GM19455 (cell line): Measurements from ENCODE around the gene SUPT4H1.

ENCODE experiments used
- ATAC-seq: cut with Tn5 transposase; IDR thresholded peaks from one replicate; pipeline ENCODE4 v1.9.1; 2021; ENCODE audit not compliant: unreplicated experiment

SUPT4H1 gene

DNA sequence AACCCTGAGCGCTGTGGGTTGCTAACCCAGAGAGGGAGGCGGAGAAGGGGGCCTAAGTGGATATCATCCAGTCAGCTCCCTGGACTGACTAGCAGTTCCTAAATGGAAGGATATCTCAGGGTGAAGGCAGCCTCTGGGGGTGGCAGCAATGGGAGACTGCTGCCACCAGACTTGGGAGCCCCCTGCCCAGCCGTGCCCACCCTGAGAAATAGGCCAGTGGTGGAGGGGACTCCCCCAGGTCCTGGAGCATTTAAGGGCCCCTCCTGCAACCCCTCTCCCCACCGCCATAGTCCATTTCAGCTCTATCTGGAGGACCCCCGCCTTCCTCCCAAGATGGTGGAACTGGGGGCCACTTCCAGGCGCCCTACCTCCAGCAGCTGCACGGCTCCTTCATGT, 31.8 kb downstream of the SUPT4H1 start:
- ATAC-seq = no peak

DNA sequence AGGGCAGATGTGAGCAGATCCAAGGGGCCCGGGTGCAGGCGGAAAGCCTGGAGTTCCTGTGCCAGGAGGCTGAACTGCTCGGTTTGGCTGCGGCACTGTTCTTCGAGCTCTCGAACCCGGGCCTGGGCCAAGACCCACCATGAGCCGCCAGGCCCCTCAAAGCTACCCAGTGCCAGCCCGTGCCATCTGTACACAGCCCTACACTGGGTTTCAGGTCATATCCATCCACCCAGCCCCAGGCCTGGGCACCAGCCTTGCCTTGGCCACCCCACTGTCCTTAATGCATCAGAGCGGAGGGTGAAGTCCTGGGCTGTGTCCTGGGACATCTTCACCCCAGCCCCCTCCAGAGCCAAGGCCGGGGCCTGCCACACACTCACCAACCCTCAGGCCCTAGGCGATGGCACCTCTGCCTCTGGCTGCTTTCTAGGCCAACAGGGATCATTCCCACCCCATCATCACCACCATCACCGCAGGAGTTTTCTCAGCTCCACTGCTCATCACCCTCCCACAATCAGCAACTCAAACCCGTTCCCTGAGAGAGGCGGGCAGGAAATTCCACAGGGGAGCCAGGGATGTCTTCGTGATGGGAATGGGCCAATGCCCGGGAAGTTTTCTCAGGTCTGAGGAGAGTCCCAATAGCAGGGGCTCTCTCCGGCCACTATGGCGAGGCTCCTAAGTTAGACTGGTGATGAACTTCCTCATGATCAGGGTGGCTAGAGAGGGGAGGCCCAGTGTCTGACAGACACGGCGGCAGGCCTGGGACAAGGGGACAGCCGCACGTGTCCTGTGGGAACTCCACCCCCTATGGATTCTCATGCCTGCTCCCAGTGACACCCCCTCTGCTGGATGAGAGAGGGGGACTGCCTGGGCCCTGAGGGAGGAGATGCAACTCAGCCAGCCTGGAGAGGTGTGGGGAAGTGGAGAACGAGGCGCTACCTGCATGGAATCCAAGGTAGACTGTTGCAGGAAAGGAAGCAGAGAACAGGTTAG, 32.5 kb downstream of the SUPT4H1 start:
- no peak for ATAC-seq

DNA sequence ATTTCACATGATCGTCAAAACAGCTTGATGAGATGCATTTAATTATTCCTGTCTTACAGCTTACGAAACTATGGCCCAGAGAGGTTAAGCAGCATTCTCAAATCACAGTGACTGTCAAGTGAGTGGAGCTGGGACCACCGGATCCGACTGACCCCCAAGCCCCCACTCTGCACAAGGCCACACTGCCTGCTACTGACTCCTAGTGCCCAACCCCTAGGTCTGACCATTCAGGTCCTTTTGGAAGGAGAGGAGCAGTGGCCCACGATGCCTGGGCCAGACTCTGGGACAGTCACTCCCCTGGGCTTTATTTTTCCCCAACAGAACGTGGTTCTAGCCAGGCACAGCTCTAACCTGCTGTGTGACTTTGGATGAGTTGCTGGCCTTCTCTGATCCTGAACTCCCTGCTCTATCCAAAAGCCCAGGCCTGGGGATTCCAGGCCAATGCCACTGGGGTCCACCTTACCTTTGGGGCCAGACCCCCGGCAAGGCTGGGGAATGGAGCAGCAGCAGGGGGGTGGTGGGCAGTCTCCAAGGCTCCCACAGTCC, 33.3 kb downstream of the SUPT4H1 start:
- no peak for ATAC-seq

DNA sequence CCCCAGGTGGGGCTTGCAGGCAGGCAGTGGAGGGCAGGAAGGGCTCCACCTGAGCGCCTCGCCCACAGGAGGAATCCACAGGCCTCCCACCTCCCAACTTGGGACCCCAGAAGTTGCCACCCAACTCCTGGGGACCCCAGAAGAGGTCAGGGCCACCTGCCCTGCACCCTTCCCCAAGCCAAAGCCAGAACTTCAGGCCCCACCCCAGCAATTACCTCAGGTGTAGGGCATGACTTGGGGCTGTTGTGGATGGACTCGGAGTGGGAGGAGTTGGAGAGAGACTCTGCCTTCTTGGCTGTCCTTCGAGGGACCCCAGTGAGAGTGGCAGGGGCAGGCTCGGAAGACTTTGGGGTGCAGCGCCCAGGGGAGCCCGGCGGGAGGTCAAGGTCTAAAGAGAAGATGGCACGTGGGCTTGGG, 33.9 kb downstream of the SUPT4H1 start:
- no peak for ATAC-seq

DNA sequence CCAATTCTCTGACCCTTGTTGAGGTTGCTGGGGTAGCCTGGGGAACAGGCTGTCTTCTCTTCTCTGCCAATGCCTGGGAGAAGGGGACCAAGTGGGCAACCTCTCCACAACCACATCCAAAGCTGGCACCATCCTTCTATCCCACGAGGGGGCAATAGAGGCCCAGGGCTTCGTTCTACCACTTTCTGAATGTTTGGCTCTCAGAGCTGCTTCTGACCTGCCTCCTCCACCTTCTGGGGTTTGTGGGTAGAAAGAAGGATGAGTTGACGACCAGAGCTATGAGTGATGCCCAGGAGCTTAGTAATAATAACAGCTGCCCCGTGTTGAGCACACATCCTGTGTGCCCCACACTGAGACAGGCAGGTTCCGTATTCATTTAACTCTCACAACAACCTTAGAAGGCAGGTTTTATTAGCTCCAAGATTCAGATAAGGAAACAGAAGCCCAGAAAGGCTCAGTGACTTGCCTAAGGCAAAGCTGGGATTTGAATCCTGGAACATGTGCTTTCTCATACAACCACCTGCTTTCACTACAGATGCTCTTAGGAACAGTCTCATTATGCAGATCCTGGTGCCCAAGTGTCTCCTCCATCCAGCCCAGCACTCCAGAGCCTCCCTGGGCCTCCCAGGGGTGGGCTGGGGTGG, 34.5 kb downstream of the SUPT4H1 start:
- no peak for ATAC-seq

DNA sequence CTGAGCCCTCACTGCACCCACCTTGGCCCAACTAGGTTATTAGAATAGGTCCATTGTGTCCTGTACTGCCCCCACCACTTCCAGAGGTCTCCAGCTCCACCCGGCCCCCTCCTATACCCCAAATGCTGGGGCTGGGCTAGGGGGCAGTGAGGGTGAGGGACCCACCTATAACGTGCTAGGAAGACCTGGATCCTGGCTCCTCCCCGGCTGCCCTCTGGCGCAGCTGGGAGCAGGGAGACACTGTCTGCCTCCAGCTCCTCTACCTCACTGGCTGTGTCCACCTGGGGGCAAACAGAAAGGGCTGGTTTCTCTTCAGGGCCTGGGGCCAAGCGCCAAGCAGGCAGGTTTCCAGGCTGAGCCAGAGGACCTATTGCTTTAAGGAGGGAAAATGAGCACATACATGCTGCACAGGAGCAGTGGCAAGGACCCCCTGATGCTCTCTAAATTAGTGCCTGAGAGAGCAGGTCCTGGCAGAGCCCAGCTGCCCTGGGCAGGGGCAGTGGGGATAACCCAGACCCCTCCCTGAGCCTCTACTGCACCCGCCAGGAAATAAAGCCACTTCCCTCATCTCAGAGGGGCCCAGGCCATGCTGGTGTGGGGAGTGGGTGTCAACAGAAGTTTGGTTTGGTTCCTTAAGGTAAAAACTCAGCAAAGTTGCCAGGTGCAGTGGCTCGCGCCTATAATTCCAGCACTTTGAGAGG, 35.6 kb downstream of the SUPT4H1 start:
- ATAC-seq = no peak

DNA sequence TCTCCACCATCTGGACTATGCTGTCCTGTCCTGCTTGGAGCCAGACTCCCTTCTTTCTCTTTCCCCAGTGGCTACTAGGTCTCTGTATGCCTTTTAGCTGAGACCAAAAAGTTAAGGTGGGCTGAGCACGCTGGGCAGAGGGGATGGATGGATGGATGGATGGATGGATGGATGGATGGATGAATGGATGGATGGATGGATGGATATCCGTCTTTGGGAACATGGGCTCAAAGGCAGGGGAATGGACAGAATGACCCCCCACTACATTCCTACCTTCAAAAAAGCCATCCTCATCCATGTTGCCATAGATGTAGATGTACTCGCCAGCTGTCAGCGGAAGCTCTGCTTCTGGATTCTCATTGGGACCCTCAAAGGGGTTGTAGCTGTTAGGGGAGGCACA, 36.3 kb downstream of the SUPT4H1 start:
- ATAC-seq = no peak

DNA sequence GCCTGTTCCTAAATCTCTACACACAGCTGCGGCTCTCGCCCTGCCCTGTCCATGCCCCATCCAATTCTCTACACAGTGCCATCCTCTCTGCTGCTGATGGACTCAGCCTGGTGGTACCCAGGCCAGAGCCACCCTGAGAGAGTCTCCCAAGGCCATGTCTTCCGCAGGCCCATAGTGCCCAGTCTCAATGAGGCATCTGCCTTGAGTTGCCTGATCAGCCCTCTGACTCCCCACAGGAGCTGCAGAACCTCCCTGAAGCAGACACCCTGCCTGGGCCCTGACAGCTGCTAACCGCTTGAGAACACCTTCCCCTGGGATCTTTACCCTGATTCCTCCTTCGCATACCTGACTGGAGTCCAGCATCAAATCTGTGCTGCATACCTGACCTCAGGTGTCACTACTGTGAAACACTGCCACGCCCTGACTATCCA, 36.7 kb downstream of the SUPT4H1 start:
- ATAC-seq = no peak

DNA sequence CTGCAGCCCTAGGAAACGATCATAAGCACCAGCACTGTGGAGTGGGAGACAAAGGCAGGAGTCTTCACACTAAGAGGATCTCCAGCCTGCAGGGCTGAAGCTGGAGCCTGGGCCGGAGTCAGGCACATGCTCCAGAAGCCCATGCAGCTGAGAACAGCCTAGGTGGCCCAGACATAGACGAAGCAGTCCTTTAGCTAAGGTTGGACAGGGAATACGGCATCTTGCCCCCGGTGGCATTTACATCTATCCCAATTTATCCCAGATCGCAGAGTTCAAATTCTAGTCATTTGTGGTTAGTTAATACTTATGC, 37.3 kb downstream of the SUPT4H1 start:
- no peak for ATAC-seq

DNA sequence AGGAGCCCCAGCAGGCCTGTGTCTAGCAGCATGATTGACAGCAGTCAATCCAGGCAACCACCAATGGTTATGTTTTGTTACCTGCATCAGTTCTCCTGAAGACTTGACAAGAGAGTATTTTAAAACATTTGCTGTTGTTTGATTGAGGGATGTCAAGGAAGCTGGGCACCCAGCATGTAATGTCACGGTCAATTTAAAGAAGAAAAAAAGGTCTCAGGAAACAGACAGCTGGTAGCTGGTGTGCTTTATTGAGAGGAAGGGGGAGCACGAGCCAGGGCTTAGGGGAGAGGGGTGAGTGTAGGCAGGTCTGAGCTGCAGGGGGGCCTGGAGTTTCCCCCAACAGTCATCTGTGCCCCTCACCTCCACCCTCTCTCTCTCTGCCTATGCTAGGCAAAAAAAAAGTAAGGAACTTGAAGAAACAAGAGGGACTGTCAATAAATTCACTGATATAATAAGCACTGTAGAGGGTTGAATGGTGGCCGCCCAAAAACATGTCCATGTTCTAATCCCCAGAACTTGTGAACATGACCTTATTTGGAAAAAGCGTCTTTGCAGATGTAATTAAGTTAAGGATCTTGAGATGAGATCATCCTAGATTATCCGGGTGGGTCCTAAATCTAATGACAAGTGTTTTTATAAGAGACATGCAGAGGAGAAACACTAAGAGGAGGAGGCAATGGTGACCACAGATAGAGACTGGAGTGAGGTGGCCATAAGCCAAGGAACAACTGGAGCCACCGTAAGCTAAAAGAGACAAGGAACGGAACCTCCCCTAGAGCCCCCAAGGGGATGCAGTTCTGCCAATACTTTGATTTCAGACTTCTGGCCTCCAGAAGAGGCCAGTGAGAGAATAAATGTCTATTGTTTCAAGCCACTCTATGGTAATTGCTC, 37.9 kb downstream of the SUPT4H1 start:
- no peak for ATAC-seq

DNA sequence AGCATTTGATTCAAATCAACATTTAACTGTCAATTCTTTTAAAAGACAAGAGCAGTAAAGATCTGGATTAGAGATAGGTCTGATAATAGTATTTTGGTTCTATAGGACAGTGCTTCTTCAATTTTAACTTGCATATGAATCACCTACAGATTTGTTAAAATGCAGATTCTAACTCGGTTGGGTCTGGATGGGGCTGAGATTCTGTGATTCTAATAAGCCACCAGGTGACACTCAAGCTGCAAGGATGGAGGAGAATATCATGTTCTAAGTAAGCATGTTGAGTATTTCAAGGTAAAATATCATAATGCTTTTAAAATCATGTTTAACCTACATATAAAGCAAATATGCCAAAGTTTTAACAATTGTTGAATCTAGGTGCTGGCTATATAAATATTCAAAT, 39.2 kb downstream of the SUPT4H1 start:
- no peak for ATAC-seq

DNA sequence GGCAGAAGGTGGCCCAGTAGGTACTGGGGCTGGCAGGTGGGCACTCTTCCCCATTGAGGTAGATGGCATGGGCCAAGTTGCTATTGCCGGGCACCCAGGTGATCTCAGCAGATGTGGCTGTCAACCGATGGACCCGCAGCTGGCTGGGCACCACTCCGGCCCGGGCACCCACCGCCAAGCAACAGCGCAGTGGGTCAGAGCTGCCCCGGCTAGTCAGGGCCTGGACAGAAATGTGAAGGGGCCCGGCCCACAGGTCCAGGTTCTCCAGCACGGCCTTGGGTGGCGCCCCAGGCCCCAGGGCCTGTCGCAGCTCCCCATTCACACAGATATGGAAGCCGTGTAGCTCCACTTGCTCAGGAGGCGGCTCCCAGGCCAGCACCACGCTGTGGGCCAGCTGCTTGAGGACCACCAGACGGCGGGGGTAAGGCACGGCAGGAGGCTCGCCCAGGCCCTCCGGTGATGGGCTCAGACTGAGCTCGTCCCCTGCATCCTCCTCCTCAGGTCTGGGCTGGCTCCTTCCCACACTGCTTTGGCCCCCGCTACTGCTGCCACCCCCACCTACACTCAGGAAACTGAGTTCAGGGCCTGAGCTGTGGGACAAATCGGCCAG, 39.9 kb downstream of the SUPT4H1 start:
- no peak for ATAC-seq

DNA sequence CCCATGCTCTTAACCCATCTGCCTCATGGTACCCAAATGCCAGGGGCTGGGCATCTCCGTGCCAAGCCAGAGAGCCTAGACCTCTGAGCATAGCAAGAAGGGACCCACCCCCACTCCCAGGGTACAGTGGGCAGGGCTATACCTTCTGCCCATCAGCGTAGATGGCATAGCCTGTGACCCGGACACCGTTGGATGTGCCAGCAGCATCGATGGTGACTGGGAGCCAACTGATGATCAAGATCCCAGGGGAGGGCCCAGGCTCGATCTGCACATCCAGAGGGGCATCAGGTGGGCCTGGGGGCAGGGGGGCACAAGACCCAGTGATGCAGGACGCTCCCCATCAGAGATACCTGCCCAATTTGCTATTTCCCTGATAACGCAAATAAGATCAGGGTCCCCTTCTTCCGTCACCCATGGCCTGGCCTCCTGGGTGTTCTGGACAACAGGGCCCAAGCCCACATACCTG, 40.5 kb downstream of the SUPT4H1 start:
- ATAC-seq = no peak

DNA sequence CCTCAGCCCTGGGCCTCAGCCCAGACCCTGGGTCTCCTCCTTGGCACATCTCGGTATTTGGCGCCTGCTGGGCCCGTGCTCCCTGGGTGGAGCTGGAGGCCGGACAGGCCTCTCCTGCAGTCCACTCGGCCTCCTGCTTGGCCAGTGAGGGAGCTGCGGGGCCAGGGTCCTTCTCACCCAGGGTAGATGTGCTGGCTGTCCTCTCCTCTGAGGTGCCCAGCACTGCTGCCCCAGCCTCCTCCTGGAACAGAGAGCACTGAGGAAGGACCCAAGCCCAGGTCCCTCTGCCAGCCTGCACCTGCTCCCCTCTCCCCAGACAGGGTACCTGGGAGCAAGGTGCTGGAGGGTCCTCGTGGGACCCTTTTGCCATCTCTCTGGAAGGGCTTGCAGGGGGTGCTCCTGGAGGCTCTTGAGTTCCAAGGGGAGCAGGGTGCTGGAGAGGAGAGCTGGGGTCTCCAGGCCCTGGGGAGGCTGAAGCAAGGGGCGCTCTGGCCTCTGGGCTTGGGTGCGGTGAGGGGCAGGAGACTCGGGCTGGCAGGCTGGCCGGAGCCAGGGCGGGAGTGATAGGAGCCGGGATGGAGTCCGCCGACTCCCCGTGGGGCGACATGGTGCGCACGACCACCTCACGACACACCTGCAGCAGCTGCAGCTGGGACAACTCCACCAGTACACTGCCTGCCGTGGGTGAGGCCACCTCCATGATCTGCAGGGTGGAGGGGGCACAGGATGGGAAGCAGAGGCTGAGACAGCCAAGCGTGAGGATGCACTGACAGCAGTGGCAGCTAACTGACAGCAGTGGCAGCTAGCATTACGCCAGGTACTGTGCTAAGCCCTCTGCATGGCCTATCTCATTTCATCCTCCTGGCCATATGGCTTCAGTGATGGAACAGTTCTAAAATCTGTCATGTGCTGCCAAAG, 41.2 kb downstream of the SUPT4H1 start:
- no peak for ATAC-seq

DNA sequence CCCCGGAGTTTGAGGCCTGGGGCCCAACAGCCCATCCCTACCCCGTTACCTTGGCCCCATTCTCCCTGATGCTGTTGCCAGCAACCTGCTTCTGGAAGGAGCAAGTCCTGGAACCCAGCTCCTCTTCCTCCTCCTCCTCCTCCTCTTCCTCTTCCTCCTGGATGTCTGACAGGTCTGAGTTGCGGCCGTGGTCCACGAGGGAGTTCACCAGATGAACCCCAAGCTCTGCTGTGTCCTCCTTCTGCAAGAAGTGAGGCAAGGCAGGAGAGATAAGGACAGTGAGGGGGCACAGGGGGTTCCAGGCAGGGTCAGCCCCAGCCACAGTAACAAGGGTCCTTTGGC, 42.1 kb downstream of the SUPT4H1 start:
- no peak for ATAC-seq

DNA sequence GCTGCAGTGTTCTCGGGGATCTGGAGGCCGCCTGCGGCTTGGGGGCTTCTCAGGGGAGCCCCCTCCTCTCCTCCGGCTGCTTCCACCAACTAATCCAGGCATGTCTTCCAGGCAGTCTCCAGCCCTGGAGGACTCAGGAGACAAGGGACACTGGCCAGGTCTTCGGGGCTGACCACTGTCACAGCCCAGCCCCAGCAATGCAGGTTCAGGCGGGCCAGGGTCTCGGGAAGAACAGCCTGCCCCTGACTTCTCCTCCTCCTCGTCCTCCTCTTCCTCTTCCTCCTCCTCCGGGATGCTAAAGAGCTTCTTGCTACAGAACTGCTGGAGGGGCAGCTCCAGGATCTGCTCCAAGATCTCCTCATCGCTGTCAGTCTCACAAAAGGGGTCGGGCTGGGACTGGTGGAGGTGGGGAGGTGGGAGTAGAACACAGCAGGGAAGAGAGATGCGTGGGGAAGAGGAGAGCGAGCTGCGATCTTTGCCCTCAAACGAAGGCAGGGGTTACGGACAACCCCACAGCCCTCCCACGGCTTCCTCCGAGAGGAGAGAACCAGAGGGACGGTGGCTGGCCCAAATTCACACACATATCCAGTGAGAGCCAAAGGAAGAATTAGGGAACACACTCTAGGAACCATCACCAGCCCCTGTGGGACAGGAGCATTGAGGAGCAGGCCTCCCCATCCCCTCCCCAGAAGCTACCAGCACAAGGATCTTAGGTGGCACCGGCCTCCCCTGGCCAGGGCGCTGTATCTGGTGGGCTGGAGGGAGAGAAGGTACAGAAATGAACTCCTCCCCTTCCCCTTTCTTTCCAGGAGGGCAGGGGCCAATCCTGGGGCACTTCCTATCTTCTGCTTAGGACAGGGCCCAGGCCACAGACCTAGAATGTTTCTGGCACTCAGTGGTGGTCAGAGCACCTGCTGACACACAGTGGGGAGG, 42.8 kb downstream of the SUPT4H1 start:
- no peak for ATAC-seq

DNA sequence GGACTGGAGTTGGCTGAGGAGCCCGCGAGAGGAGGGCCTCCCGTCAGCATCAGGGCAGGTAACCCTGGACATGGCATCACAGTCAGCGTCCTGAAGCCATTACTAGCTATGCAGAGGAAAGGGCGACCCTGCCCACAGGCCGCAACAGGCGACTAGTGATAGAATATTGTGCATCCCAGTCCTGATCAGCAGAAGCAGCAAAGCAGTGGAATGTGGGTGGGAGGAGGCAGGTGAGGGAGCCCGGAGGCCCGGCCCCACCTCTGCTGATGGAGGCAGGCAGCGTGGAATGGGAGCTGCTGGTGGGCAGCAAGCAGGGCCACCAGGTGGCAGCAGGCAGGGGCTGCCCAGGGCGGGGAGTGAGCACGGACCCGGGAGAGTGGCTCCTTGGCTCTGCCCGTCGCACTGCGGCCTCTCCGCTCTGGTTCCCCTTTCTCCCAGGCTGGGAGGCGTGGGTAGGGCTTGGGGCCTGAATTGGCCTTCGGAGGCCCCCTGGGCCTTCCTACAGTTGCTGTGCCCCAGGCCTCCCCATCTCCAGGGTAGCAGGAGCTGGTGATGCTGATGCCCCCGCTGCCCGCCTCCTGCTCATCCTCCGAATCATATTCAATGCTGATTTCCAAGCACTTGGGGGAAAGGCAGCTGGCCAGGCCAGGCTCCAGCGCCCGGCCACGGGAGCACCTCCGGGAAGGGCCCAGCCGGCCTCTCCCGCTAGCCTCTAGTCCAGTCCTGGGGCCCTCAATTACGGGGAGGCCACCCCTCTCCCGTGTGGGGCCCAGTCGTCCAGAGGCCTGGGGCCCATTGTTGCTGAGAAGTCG, 43.6 kb downstream of the SUPT4H1 start:
- ATAC-seq = no peak
